Thyroid gland (tissue), 4 donors: ENCODE results near the gene CTIF.

Source experiments
- CTCF ChIP-seq, 6 experiments: fragments of 200-600 bp in 3 of 6; fragments of 450-650 bp in 3 of 6; sonication (generic) in 3 of 6; IDR thresholded peaks; one replicate each; pipeline ENCODE4 v1.5.1; 2016 to 2019; ENCODE audit warnings: antibody characterized with exemption in 6 of 6, mild to moderate bottlenecking in 2 of 6, inconsistent platforms in 1 of 6, moderate library complexity in 1 of 6
- POLR2A ChIP-seq, 2 donors: fragments of 450-650 bp; IDR thresholded peaks; one replicate each; pipeline ENCODE4 v1.6.1; 2017; ENCODE audit warnings: antibody characterized with exemption in 2 of 2, mild to moderate bottlenecking in 2 of 2, moderate library complexity in 1 of 2

GRCh38 chr18:48611203-48611602 is 72.4 kb downstream of the CTIF start:
- TF ChIP-seq POLR2A (IDR thresholded peaks at IDR 0.05) (no peak), CTCF (IDR thresholded peaks at IDR 0.05) (no peak)
